Endothelial cell of umbilical vein (primary cell): ENCODE results near the gene RHCE.

ENCODE experiments used
- CTCF ChIP-seq, 2 donors: IDR thresholded peaks; 1 replicate in 1 of 2; 2 replicates in 1 of 2; pipeline ENCODE4 v1.5.1; 2011; ENCODE audit warnings: low read length in 2 of 2, mild to moderate bottlenecking in 2 of 2, moderate library complexity in 2 of 2, control low read depth in 1 of 2, inconsistent platforms in 1 of 2, low read depth in 1 of 2; ENCODE audit not compliant: insufficient read depth in 1 of 2; ENCODE audit errors: extremely low read depth in 1 of 2
- EZH2 ChIP-seq: IDR thresholded peaks from 2 replicates; pipeline ENCODE4 v1.6.1; 2012; ENCODE audit warnings: borderline replicate concordance, low read depth, mild to moderate bottlenecking, moderate library complexity, low read length, inconsistent platforms; ENCODE audit not compliant: severe bottlenecking
- FOS ChIP-seq: IDR thresholded peaks from 2 replicates; pipeline ENCODE4 v1.6.1; 2011; ENCODE audit warnings: mild to moderate bottlenecking, low read length, moderate library complexity, borderline replicate concordance; ENCODE audit not compliant: insufficient read depth
- GATA2 ChIP-seq: IDR thresholded peaks from 2 replicates; pipeline ENCODE4 v1.7.0; 2011; ENCODE audit warnings: low read depth, mild to moderate bottlenecking, moderate library complexity, mixed read lengths, low read length; ENCODE audit not compliant: insufficient read length, insufficient read depth
- JUN ChIP-seq: IDR thresholded peaks from 2 replicates; pipeline ENCODE4 v1.6.1; 2011; ENCODE audit warnings: borderline replicate concordance, low read depth; ENCODE audit not compliant: insufficient read length, insufficient read depth
- MAX ChIP-seq: IDR thresholded peaks from 2 replicates; pipeline ENCODE4 v1.6.1; 2011; ENCODE audit not compliant: insufficient read depth, insufficient read length
- POLR2A ChIP-seq: IDR thresholded peaks from 2 replicates; pipeline ENCODE4 v1.6.1; 2012; ENCODE audit warnings: low read depth, mild to moderate bottlenecking, control low read depth, low read length
- POLR2AphosphoS5 ChIP-seq: IDR thresholded peaks from 2 replicates; pipeline ENCODE4 v1.6.1; 2012; ENCODE audit warnings: low read depth, mild to moderate bottlenecking, control low read depth, low read length, moderate library complexity; ENCODE audit not compliant: insufficient read depth

GRCh38 chr1:25341746-25342145 is 78.9 kb downstream of the RHCE start:
- TF ChIP-seq POLR2AphosphoS5 (no peak), CTCF (IDR thresholded peaks at IDR 0.05; ENCODE audit: extremely low read depth in 1 of 2, insufficient read depth in 1 of 2, low read depth in 1 of 2, low read length in 2 of 2) (no peak), EZH2 (no peak), POLR2A (no peak), FOS (no peak), JUN (no peak), MAX (no peak), GATA2 (no peak)
